Stimulated activated CD4-positive, alpha-beta T cell treated with anti-CD3 and anti-CD28 coated beads, Interleukin-15, amount 100 ng/mL, for 1 hour (primary cell): ENCODE results near the gene ACTRT2.

Source experiments
- DNase-seq, 2 donors: peaks; one replicate each; pipeline ENCODE4 v3.0.0-alpha.2; 2020; ENCODE audit warnings: low read depth in 1 of 2, low spot score in 1 of 2

Gene ACTRT2

DNA sequence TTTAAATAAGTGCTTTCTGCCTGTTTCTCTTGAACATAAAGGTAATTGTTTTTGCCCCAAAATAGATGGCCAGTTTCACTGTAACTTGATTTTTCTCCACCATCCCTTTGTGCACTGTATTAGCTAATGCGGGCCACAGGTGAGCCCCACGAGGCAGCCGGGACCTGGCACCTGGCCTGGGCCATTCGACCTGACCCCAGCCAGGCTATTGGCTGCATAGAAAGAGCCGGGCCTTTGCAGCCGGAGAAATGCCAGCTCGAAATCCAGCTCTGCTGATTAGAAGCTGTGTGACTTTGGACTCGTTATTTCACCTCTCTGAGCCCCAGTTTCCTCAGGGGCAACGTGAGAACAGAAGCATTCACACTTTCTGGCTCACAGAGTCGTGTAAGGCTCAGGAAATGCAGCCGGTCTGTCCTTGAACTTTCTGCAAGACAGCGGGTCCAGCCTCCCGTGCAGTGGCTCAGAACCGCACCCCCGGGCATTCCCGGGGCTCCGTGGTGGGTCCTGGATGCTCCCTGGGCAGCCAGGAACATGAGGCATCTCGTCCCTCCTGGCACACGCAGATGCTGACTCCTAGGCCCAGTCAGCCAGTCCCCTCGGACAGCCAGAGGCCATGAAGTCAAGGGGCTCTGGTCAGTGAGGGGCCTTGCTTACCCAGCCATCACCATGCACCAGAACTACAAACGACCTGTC lies 37.4 kb upstream of the ACTRT2 start:
- no peak for DNase-seq

DNA sequence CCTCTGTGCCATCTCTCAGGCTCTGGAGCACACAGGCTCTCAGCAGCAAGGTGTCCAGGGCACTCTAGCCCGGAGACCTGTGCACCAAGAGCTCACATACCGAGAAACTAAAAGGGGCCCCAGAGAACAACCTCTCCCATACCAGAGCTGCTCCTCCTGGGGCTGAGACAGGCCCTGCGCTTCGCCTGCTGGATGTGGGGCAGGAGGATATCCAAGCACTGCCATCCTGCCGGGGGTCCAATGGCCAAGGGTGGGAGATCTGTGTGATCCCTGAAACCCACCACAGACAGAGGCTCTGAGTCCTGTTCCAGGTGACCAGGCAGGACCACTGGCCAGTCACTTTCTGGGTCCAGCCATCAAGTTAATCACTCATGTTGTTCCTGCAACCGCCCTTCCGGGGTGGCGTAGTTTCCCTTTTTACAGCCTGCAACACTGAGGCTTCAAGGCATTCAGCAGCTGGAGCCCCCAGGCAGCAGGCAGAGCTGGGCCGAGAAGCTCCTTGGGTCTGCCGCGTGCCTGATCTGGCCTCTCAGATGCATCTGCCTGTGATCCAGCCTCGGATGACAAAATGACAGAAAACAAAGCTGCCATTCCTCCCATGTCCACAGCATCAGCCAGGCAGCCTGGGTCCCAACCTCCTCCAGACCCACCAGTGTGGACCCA lies 36.7 kb upstream of the ACTRT2 start:
- DNase-seq, result no peak

GRCh38 chr1:2985067-2985561 lies 36.2 kb upstream of the ACTRT2 start:
- DNase-seq, result no peak

DNA sequence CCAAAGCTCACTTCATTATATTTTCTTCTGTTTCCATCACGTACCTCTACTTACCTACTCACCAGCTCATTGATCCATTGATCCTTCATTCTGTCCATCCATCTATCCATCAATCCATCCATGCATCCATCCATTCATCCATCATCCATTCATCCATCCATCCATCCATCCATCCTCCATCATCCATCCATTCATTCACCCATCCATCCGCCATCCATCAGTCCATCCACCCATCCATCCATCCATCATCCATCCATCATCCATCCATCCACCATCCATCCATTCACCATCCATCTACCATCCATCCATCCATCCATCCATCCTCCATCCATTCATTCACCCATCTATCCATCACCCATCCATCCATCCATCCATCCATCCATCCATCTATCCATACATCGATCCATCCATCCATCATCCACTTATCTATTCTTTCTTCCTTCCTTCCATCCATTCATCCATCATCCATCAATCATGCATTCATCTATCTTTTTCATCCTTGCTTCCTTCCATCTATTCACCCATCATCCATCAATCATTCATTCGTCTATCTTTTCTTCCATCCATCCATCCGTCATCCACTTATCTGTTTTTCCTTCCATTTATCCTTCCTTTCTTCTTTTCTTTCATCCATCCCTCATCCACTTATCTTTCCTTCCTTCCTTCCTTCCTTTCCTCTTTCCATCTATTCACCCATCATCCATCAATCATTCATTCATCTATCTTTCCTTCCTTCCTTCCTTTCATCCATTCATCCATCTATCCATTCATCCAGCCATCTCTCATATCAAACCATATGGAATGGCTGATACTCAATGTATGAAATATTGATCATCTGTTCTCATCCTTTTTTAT lies 35.3 kb upstream of the ACTRT2 start:
- DNase-seq, result no peak

GRCh38 chr1:2986549-2987305 lies 34.5 kb upstream of the ACTRT2 start:
- DNase-seq, result no peak

DNA sequence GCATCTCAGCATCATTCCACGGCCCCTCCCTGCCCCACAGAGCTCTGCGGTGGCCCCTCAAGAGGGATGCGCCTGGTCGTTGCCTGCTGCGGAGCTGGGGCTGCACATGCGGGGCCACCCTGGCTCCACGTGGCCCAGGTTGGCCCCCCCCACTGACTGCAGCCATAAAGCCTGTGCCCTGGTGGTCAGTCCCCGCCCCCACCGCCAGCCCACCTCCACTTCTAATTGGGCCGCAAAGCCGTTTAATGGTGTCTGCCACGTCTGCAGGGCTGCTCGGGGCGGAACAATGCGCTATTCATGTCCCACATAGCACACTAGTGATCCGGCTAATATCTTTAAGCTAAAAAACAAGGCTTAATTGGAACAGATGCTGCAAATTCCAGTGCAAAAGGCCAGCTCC lies 33.5 kb upstream of the ACTRT2 start:
- no peak for DNase-seq

DNA sequence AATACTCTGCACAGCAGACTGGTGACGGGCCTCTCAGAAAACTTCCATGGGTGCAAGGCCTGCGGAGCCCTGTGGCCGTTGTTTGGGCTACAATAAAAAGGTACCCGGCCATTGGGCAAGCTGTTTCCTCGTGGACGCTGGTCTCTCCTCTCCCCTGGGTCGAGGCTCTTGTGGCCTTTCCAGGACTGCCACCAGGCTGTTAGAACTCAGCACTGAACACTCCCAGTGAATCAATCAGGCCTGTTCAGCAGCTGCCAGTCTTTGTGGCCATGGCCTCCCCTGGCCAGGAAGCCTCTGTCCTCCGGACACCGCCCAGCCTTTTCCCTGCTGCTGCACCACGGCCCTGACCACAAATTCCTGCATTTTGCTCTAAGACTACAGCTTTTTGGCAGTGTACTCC lies 33.0 kb upstream of the ACTRT2 start:
- no peak for DNase-seq

DNA sequence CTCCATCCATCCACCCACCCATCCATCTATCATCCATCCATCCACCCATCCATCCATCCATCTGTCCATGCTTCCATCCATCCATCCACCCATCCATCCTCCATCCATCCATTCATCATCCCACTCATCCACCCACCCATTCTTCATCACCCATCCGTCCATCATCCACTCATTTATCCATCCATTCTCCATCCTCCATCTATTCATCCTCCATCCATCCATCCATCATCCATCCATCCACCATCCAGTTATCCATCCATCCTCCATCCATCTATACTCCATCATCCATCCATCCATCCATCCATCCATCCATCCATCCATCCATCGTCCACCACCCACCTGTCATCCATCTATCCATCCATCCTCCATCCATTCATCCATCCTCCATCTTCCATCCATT lies 32.1 kb upstream of the ACTRT2 start:
- no peak for DNase-seq

DNA sequence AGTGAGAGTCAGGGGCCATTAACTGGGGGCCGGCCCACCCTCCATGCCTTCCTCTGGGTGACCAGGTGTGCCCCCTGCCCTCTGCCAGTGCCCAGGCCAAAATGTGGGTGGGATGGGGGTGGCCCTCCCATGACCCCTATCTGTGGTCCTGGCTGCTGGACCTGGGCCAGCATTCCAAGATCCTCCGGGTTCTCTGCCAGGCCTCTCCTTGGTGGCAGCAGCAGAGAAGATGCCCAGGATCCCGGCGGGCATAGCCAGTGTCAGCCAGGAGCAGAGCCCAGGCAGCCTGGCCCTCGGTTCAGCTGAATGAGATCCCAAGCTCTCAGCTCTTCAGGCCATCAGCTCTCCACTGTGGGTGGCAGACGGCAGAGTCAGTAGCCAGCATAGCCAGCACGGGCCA lies 31.3 kb upstream of the ACTRT2 start:
- DNase-seq, result no peak

- DNase-seq, result no peak
Observed at GRCh38 chr1:2990376-2991115, 30.7 kb upstream of the ACTRT2 start.

- no peak for DNase-seq
Observed at GRCh38 chr1:2991753-2992495, 29.3 kb upstream of the ACTRT2 start.

GRCh38 chr1:2998503-2999100 lies 22.7 kb upstream of the ACTRT2 start:
- DNase-seq, result no peak

DNA sequence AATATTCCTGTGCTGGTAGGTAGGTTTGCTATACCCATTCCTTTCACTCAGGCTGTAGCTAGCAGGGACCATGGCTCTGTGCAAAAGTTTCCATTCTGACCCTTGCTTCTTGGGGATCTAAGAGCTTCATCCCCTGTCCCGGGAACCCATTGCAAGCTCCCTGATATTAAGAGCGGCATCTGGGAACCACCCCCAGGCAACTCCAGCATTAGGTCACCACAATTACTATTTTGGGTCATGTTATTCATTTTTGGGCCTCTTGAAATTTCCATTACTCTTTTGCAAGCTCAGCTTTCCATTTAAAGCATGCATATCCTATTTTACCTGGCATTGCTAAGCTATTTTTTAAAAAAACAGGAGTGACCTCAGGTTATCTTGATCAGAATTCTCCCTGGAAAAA lies 22.1 kb upstream of the ACTRT2 start:
- no peak for DNase-seq

DNA sequence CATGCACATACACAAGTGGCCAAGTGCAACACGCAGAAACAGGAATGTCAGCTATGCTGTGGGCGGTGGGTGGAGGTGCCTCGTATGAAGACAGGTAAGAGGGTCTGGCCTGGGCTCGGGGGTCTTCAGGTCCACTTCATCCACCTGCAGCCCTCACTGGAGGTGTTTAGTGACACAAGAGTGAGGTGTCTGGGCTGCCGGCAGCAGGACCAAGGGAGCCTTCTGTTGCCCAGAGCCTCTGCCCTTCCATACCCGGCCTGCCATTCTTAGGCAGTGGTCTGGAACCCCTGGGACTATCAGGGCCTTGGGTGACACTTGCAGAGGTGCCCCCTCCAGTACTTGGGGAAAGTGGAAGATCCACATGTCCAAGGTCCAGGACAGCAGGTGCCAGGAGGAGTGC lies 21.7 kb upstream of the ACTRT2 start:
- no peak for DNase-seq

DNA sequence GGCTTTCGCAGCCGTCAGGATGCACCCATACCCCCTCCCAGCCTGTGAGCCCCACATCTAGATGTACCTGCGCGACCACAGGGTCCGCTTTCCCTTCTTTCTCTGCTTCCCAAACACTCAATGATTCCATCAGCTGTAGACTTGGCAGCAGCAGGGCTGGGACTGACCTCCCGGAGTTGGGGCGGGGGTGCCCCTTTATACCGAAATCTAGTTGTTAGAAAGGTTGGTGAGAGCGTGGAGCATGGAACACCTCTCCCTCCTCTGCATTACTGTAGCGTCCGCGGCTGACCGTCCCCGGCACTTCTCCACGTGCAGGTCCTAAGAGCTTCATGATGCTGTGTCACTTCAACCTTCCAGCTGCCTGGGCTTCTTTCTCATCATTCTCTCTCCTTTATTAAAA lies 21.1 kb upstream of the ACTRT2 start:
- no peak for DNase-seq

DNA sequence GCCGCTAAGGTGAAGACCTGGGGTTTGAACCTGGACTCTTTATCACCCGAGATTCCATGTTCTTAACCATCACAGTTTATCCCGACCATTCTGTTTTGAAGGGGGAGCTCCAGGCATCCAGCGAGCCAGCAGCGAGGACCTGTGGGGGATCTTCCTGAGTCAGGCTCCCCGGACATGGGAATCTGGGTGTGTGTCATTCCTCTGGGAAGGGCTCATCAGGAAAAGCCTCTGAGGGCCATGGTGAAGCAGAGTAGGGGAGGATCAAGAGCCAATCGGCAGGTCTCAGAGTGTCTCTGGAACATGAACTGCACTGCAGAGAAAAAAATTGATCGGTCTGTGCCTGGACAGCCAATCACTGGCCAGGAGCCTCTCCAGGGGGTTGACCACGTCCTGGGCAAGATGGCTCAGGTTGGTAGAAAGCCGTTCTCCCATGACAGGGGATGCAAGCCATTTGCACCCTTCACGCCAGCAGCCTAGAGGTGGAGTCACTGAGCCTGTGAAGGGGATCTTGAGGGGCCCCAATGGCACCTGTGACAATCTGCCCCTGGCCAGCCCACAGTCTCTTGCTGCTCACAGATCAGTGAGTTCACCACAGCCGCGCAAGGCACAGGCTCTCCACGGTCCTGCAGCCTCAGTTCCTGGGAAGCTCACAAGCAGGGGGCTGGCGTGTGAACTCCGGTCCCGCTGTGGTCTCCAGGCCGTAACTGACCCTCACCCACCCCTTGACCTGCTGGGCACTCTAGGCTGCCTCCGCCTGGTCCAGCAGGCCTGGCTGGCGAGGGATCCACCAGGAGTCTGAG lies 20.4 kb upstream of the ACTRT2 start:
- no peak for DNase-seq

GRCh38 chr1:3001471-3002348 lies 19.6 kb upstream of the ACTRT2 start:
- no peak for DNase-seq
